ENCODE data around the gene IL19.

DNA sequence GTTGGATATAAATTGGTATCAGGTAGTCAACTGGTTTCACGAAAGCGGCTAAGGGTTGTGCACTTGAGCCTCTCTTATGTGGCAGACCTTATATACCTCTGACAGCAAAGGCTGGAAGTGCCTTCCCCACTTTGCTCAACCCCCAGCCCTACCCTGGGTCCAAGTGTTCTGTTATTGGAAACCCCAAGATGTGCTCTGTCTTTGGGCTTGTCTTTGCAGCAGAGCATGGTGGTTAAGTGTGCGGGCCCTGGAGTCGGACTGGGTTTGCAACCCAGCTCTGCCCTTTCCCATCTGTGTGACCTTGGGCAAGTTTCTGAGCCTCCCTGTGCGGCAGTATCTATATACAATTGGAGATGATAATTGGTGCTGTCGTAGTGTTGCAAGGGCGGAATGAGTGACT lies 12.9 kb downstream of the IL19 start:
- TF ChIP-seq, protein P1, sequence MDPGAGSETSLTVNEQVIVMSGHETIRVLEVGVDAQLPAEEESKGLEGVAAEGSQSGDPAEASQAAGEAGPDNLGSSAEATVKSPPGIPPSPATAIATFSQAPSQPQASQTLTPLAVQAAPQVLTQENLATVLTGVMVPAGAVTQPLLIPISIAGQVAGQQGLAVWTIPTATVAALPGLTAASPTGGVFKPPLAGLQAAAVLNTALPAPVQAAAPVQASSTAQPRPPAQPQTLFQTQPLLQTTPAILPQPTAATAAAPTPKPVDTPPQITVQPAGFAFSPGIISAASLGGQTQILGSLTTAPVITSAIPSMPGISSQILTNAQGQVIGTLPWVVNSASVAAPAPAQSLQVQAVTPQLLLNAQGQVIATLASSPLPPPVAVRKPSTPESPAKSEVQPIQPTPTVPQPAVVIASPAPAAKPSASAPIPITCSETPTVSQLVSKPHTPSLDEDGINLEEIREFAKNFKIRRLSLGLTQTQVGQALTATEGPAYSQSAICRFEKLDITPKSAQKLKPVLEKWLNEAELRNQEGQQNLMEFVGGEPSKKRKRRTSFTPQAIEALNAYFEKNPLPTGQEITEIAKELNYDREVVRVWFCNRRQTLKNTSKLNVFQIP (CRISPR knock-in tag; IDR thresholded peaks at IDR 0.05; ENCODE audit: borderline replicate concordance, low read depth): no peak
- TF ChIP-seq ESRRG (CRISPR knock-in tag; IDR thresholded peaks at IDR 0.05) (no peak), RARB (CRISPR knock-in tag; IDR thresholded peaks at IDR 0.05) (no peak)
- TF ChIP-seq, protein P2, sequence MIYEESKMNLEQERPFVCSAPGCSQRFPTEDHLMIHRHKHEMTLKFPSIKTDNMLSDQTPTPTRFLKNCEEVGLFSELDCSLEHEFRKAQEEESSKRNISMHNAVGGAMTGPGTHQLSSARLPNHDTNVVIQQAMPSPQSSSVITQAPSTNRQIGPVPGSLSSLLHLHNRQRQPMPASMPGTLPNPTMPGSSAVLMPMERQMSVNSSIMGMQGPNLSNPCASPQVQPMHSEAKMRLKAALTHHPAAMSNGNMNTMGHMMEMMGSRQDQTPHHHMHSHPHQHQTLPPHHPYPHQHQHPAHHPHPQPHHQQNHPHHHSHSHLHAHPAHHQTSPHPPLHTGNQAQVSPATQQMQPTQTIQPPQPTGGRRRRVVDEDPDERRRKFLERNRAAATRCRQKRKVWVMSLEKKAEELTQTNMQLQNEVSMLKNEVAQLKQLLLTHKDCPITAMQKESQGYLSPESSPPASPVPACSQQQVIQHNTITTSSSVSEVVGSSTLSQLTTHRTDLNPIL (CRISPR knock-in tag; IDR thresholded peaks at IDR 0.05; ENCODE audit: low read depth): no peak
- TF ChIP-seq, protein P3, sequence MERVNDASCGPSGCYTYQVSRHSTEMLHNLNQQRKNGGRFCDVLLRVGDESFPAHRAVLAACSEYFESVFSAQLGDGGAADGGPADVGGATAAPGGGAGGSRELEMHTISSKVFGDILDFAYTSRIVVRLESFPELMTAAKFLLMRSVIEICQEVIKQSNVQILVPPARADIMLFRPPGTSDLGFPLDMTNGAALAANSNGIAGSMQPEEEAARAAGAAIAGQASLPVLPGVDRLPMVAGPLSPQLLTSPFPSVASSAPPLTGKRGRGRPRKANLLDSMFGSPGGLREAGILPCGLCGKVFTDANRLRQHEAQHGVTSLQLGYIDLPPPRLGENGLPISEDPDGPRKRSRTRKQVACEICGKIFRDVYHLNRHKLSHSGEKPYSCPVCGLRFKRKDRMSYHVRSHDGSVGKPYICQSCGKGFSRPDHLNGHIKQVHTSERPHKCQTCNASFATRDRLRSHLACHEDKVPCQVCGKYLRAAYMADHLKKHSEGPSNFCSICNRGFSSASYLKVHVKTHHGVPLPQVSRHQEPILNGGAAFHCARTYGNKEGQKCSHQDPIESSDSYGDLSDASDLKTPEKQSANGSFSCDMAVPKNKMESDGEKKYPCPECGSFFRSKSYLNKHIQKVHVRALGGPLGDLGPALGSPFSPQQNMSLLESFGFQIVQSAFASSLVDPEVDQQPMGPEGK (CRISPR knock-in tag; IDR thresholded peaks at IDR 0.05; ENCODE audit: borderline replicate concordance): no peak
